ENCODE results near the gene NDUFA7.
"Not testable (repeated sequence)": the region's sequence is repeated elsewhere in the genome, so short reads cannot be mapped to it uniquely, and the experiment has no call there.

The NDUFA7 gene

GRCh38 chr19:8269724-8270123, 51.5 kb downstream of the NDUFA7 start:
- DNase-seq: no peak

- DNase-seq: no peak
These were observed 55.3 kb downstream of the NDUFA7 start for GRCh38 chr19:8265872-8266271.

- not testable (repeated sequence) for DNase-seq
These were observed 56.9 kb downstream of the NDUFA7 start for GRCh38 chr19:8264248-8264647.

- DNase-seq: no peak
These were observed 58.7 kb downstream of the NDUFA7 start for GRCh38 chr19:8262431-8262830.

- no peak for DNase-seq
These were observed 59.3 kb downstream of the NDUFA7 start for GRCh38 chr19:8261881-8262280.

GRCh38 chr19:8261347-8261746, 59.8 kb downstream of the NDUFA7 start:
- no peak for DNase-seq

Measured in nucleus accumbens (tissue), 56 donors.